ENCODE measurements around the gene CCDC158.
"Not testable (repeated sequence)": the region's sequence is repeated elsewhere in the genome, so short reads cannot be mapped to it uniquely, and the experiment has no call there.

The CCDC158 gene

DNA sequence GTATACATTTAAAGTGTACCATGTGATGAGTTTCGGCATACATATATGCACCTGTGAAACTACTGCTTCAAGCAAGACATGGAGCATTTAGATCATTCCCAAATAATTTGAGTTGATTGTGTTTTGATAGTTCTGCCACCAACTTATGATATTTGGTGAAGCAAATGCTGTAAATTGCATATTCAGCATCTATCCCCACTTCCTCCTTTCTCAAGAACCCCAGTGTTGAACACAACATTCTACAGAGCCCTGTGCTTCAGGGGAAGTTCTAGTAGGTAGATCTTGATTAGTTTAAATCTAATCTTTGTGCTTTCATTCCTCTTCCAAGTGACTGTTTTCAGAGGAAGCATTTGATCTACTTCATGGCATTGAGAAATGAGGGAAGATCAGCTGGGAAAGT lies 8.7 kb upstream of the CCDC158 start:
- no peak for DNase-seq

DNA sequence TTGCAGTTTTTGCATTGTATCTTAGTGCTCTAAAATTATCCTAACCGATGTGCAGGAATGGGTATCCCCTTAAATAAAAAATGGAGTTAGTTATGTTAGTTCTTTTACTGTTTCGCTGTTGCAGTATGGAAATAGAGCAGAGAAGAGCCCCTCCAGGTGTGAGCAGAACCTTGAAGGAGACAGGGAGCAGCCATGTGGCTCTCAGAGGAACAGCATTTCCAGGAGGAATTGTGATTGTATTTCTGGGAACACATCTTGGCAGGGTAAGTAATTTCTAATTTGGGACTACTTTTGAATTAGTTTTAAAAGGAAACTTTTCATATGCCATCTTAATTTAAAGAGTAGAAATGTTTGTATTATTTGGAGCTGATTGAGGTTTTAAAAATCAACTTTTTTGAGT lies 5.3 kb upstream of the CCDC158 start:
- DNase-seq: no peak

DNA sequence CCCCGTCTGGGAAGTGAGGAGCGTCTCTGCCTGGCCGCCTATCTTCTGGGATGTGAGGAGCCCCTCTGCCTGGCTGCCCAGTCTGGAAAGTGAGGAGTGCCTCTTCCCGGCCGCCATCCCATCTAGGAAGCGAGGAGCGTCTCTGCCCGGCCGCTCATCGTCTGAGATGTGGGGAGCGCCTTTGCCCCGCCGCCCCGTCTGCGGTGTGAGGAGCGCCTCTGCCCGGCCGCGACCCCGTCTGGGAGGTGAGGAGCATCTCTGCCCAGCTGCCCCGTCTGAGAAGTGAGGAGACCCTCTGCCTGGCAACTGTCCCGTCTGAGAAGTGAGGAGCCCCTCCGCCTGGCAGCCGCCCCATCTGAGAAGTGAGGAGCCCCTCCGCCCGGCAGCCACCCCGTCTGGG lies 2.2 kb upstream of the CCDC158 start:
- not testable (repeated sequence) for DNase-seq

DNA sequence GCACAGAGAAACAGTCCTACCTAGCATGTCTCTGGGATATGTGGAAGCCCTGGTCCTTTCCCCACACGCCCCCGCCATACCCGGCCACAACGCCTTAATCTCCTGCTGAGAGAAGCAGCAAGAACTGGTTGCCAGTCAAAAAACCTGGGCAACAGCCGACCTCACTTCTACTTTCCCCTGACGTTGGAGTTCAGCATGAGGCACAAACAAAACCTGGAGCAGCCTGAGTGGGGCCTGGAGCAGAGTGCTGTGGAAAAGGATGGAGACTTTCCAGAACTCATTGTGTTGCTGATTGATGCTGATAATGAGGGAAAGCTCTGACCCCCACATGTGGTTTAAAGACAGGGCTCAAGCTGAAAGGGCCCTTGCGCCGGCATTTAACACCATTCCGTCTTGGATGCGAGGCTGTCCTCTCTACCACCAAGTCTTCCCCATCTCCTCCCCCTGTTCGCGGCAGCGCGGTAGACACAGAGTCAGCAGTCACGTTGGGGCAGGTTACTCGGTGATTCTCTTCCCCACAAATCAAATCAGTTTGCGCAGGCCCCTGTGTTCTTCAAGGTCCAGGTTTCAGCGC lies 666 bp downstream of the CCDC158 start:
- DNase-seq: no peak

DNA sequence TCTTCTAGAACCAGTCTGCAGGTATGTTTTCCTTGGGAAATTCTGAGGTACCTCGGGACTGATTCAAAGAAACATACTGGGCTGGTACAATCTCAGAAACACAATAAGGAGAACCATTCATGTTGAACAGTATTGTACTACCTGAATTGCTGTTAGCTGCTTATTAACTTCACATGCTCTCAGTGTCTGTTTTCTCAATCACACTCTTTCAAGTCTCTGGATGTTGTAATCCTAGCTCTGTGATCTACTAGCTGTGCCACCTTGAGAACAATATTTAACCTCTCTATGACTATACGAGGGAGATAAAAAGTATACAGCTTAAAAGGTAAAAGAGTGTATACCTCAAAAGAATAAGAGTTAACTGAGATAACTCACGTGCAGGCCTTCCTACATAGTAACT lies 10.3 kb downstream of the CCDC158 start:
- DNase-seq: no peak

DNA sequence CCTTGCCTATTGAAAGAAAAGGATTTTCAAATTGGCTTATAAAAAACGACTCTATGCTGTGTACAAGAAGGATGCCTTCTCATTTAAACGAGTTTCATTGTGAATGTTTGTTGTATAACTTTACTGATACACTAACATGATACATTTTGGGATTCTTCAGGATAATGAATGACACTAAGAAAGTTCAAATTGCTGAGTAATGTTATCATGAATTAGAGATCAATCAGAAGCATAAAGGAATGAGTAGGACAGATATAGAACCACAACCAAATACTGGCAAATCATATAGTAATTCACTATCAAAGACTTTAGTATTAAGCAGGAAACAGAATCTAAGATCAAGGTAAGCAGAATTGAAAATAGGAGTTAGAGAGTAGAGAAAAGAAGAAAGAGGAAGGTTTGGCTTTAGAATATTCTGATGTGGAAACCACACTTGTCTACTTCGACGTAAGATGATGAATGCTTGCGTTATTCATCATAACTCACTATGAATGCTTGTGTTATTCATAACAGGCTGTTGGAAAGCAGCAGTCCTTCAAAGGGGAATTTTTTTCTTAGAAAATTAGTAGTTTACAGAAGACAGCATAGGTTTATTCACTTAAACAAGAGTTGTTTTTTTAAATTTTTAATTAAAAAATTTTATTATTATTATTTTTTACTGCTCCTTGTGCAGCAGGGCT lies 13.4 kb downstream of the CCDC158 start:
- no peak for DNase-seq

DNA sequence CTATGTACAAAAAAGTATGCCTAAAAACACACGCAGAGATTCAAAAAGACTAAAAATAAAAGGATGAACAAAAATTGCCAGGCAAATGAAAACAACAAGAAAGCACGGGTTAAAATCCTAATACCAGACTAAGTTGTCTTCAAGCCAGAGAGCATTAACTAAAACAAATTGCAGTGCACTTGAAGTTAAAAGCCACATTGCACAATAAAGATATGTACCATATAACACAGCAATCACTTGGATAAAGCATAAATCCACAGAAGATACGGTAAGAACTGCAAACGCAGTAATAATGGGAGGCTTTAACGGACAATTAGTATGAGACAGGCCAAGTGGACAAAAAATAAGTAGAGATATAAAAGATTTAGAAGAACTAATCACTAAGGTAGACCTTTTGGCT lies 14.9 kb downstream of the CCDC158 start:
- no peak for DNase-seq

DNA sequence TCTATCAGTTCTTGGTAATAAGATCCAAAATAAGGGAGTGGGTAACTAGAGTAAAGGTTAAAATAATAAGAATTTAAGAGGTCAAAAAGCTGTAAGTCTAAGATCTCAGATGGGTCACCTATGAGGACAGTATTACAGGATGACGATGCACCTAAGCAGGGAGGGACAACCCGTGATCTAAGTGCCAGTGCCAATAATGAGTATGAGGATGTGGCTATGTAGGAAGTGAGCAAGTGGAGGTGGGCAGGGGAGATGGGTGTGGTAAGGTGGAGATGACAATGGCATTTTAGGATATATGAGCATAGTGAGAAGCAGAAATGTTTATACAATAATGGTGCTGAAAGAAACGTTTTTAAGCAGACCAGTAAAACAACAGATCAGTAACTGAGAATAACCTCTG lies 19.3 kb downstream of the CCDC158 start:
- no peak for DNase-seq

DNA sequence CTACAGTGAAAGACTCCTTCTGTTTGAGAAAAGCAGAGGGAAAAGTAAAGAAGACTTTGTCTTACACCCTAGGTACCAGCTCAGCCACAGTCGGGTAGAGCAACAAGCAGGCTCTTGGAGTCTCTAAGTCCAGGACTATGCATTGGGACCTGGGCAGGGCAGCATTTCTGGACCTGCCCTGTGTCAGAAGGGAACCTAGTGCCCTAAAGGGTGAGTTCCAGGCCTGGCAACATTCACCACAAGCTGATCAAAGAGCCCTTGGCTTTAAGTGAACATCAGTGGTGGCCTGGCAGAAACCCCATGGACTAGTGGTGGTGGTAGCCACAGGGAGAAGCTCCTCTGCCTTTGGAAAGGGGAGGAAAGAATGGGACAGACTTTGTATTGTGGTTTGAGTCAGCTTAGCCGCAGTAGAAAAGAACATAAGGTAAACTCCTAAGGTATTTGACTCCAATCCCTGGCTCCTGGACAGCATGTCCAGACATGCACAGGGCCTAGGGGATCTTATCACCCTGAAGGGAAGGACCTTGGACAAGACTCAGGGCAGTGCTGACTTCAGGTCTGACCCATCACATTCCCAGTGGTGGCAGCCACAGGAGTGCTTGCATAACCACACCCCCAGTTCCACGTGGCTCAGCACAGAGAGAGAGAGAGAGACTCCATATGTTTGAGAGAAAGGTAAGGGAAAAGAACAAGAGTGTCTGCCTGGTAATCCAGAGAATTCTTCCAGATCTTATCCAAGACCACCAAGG lies 32.6 kb downstream of the CCDC158 start:
- DNase-seq: no peak

DNA sequence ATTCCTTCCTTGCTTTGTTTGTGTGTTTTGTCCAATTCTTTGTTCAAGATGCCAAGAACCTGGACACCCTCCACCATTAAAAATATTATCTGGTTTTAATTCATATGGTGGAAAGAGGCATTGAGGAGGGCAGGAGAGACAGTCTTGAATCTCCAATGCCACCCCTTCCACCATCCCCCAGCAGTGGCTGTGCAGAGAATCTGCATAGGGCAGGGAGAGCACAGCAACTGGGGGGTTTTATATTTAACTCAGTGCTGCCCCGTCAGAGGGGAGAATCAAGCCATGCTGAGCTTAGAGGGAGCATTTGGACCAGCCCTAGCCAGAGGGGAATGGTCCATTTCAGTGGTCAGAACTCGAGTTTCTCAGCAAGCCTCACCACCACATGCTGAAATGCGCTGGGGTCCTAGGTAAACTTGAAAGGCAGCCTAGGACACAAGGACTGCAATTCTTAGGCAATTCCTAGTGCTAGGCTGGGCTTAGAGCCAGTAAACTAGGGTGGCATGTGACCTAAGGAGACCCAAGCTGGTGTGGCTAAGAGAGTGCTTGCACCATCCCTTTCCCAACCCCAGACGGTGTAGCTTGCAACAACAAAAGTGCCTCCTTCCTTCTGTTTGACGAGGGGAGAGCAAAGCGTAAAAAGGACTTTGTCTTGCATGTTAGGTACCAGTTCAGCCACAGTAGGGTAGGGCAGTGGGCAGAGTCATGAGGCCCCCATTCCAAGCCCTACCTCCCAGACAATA lies 34.2 kb downstream of the CCDC158 start:
- no peak for DNase-seq

DNA sequence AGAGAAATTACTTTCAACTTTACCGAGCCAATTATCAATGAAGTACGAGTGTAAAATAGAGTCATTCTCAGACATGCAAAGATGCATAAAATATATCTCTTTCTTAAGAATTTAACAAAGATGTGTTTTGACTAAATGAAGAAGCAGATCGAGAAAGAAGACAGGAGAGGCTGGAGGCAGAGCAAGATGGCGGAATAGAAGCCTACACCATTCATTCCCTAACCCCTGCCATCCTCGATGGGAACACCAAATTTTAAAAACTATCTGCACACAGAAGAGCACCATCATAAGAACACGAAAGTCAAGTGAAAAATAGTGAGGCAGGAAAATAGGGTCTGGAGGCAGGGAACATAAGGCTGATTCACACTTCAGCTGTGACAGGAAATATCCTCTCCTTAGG lies 35.0 kb downstream of the CCDC158 start:
- no peak for DNase-seq

DNA sequence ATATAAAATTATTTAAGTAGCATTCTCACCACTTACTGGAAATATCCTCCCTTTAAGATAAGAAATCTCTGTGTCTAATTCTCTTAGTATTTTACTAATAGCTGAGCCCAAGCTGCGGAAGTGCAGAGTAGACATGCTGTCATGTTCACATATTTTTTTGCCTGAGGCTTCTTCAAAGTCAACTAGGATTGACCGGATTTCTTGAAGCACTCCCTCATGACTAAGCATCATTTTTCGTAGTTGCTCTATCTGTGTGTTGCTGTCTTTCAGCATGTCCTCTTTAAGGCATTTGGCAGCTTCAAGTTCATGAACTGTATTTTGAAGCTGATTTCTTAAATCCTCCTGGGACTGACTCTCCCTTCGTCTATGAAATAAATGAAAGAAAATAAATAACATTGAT lies 36.9 kb downstream of the CCDC158 start:
- no peak for DNase-seq

DNA sequence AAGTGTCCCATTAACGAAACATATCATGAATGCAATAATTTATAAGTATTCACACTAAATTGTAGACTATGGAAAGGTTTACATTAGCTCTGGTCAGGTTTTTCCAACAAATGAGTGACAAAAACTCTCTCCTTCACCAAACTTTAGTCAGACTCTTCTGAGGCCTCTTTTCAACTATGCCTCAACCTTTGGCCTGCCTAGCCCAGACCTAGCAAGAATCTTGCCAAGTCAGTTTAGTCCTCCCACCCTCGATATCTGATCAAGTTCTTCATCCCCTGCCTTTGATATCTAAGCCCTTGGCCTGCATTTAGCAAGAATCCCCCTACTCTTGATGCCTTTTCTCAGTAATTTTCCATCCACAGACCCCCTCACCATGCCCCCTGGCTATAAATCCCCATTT lies 37.9 kb downstream of the CCDC158 start:
- DNase-seq: no peak

DNA sequence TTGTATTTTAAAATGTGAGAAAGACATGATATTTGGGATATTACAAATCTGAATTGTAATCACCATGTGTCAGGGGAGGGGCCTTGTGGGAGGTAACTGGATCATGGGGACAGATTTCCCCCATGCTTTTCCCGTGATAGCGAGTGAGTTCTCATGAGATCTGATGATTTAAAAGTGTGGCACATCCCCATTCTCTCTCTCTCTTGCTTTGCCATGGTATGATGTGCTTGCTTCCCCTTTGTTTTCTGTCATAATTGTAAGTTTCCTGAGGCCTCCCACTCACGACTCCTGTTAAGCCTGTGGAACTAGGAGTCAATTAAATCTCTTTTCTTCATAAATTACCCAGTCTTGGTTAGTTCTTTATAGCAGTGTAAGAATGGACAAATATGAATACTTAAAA lies 39.0 kb downstream of the CCDC158 start:
- no peak for DNase-seq

DNA sequence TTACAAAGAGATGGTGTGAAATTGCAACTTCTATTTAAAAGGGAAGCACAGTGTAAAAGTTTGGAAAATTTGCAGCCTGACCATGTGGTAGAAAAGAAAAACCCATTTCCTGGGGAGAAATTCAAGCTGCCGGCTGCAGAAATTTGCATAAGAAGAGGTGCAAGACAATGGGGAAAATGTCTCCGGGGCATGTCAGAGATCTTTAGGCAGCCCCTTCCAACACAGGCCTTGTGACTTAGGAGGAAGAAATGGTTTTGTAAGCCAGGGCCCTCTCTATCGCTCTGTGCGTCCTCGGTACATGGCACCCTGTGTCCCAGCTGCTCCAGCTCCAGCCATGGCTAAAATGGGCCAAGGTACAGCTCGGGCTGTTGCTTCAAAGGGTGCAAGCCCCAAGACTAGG lies 40.4 kb downstream of the CCDC158 start:
- no peak for DNase-seq

DNA sequence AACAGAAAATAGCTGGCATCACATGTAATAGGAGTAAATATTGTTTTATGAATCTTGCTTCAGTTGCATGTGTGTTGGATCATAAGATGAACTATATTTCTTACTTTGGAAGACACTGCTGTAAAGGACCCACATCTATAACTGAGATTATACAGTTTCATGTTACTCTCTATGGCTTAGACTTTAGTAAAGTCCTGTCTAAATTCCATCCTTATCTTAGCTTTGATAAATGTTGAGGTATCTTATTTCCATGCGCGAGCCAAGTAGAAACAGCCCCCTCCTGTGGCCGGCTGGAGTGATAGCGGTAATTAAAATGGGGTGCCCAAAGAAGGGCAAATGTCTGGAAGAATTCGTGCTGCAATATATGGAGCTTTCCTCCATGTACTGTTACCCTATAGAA lies 43.0 kb downstream of the CCDC158 start:
- no peak for DNase-seq

DNA sequence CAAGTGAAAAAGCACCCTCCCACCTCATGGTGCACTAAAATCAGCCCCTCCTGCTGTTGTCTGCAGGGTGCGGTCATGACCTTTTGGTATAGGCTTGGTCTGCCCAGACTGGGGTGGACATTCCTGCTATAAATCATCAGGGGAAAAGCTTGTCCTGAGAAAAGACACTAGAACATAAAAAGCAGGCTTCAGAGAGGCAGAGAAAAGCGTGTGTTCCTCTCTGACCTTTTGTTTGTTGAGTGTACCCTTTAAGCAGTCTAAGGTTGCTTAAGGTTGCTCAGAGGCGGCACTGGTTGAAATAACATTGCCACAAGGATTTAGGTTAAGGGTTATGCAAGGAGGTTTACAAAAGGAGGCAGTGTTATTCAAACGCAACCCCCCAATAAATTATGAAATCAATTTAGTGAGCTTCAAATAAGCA lies 43.5 kb downstream of the CCDC158 start:
- DNase-seq: no peak

DNA sequence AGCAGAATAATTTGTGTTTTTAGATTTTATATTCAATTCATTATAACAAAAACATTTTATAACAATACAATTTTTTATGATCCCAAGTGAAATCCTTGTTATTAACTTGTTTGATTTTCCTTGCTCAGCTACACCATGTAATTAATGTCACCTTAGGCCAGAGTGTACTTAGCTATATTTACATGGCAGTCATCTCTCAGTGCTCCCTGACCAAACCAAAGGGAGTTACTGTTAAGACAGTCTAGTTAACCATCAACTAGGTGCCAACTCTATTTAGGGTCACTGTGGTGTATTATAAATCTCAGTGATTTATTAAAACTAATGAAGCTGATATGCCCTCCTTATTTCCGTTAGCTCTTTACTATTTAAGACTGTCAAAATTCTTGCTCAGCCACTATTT lies 44.4 kb downstream of the CCDC158 start:
- no peak for DNase-seq

DNA sequence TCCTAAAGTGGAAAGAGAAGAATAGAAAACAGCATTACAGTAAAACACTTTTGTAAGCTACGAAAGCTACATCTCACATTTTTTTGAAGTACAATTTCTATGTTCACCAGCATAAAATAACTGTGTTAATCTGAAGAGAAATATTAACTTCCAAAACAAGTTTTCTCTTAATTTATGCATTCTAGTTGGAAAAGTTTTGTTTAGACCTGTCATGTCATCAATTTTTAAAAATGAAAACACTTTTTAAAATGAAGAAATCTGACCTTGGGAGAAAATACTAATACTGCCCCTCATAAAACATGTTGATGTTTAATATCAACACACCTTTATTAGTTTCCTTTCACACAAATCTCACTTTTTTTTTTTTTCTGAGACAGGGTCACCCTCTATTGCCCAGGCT lies 45.2 kb downstream of the CCDC158 start:
- no peak for DNase-seq

DNA sequence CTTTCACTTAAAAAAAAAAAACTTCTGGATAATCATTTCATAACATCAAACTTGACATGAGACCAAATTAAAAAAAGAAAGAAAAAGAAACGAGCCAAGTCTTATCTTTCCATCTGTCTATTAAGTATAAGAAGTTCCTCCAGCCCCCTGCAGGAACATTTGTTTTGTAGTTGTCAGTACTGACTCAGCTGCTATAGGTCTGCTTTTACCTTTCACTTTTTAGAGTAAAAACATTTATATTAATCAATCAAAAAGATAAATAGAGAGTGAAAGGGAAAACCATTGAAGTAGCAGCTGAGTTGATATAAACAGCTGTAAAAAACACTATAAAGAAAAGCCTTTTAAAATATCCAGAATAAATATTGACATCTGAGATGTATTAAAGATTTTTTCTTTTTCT lies 46.1 kb downstream of the CCDC158 start:
- no peak for DNase-seq

DNA sequence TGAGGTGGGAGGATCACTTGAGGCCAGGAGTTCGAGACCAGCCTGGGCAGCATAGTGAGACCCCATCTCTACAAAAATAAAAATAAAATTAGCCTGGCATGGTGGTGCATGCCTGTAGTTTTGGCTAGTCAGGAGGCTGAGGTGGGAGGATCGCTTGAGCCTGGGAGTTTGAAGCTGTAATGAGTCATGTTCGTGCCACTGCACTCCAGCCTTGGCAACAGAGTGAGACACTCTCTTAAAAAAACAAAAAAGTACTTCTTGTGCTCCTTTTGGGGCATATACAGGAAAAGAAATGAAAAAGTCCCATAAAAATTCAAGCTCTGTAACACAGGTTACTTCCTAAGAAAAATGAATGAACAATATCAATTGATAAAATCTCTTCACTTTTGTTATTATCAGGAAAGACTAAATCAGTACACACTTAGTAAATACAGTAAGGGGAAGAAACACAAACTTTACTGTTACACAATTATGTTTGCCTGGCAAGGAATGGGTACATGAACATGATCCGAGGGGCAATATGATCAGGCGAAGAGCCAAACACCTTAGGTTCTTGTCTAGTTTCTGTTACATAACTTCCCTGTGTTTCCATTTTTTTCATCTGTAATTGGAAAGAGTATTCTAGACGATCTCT lies 46.9 kb downstream of the CCDC158 start:
- no peak for DNase-seq

DNA sequence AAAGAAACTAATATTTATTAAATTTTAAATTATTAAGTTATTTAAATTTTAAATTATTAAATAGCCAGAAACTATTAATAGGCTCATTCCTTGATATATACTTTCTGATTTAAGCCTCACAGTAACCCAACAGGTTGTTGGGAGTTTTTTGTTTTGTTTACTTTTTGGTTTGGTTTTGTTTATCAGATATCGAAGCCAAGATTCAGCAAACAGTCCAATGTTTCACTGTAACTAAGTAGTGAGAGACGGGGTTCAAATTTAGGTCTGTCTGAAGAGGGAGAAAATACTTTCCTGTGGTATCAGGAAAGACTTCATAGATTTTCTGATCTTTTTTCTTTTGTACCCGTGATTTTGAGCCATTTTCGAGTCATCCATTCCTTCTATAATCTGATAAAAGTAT lies 54.2 kb downstream of the CCDC158 start:
- DNase-seq: no peak

DNA sequence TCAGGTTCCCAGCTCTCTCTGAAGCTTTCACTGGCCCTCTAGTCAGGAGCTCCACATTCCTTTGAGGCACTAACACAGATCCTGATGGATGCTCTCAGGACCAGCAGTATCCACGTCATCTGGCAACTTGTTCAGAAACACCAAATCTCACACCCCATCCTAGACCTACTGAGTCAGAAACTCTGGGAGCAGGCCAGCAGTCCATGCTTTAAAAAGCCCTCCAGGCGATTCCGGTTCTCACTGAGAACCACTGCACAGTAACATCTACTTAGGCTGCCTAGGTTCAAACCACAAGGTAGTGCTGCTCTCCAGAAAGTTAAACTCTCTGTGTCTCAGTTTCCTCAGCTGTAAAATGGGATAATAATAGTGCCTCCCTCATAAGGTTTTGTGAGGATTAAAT lies 55.3 kb downstream of the CCDC158 start:
- no peak for DNase-seq
